Measurements from ENCODE around the gene TEAD2. TPM values are rescaled to one million over a fixed set of nuclear protein-coding genes. Genes with fewer than 3 reads are reported as not detected.

The TEAD2 gene
- total and polyA plus RNA-seq, 8 donors = 36.3 to 136 (median 112) TPM

DNA sequence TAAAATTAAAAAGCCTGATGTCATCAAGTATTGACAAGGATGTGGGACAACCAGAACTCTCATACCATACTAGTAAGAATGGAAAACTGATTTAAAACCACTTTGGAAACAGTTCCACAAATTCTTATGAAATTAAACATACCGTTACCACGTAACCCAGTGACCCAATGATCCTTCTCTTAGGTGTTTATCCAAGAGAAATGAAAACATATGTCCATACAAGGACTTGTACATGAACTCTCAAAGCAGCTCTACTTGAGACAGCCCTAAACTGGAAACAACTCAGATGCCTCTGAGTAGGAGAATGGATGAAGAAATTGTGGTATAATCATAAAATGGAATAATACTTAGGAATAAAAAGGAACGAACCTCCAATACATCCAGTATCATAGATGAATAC lies 64.8 kb downstream of the TEAD2 start:
- intact Hi-C loops (cut with DNase I) = no loop called here
- ATAC-seq (no peak), DNase-seq (no peak)
- H3K27me3 ChIP-seq = no peaks in the 10 kb centered on the region
- H3K36me3 ChIP-seq = no peaks in the 10 kb centered on the region
- no peaks in the 10 kb centered on the region for H3K9me3 ChIP-seq
- H3K4me1 ChIP-seq = peaks cover 0 to 5% of the 10 kb centered on the region in 2 donors
- no peak overlapping the region for H3K4me3 ChIP-seq
- no peak overlapping the region for H3K27ac ChIP-seq
- no peak for TF ChIP-seq CTCF (IDR thresholded peaks at IDR 0.05)

- no peaks in the 10 kb centered on the region for H3K36me3 ChIP-seq
- H3K4me1 ChIP-seq = no peaks in the 10 kb centered on the region
- H3K9me3 ChIP-seq = no peaks in the 10 kb centered on the region
- no peak overlapping the region for H3K4me3 ChIP-seq
- H3K27ac ChIP-seq = no peak overlapping the region
- no peak for DNase-seq
- no peaks in the 10 kb centered on the region for H3K27me3 ChIP-seq
- TF ChIP-seq CTCF (IDR thresholded peaks at IDR 0.05) = no peak
- ATAC-seq = no peak
- intact Hi-C loops (cut with DNase I) = no loop called here
These were observed 66.9 kb downstream of the TEAD2 start for GRCh38 chr19:49295208-49295880.

- no peak overlapping the region for H3K27ac ChIP-seq
- intact Hi-C loops (cut with DNase I) = no loop called here
These were observed 67.8 kb downstream of the TEAD2 start for GRCh38 chr19:49294401-49294800.

More at GRCh38 chr19:49294401-49294800, 67.8 kb downstream of the TEAD2 start:
- no peak for ATAC-seq
- Histone ChIP-seq H3K27me3 (no peaks in the 10 kb centered on the region), H3K36me3 (no peaks in the 10 kb centered on the region), H3K4me1 (no peaks in the 10 kb centered on the region), H3K9me3 (no peaks in the 10 kb centered on the region), H3K4me3 (no peak overlapping the region)
- DNase-seq = no peak
- no peak for TF ChIP-seq CTCF (IDR thresholded peaks at IDR 0.05)

Small RNA genes lying within 50 kb of the gene (microRNA-seq; reads per million reads assigned to microRNA genes)
- gene MIR4324 = 0 reads per million in 2 donors

Other genes starting within 250 kb of the TEAD2 start
- 1 to 10 TPM; 6.5 to 6.9 TPM for gene LIN7B, start 248.0 kb downstream of the TEAD2 start, total RNA-seq
- gene LIN7B, start 248.0 kb downstream of the TEAD2 start, polyA plus RNA-seq (ENCODE audit: insufficient read length in 6 of 6) = 10 to 100 TPM in 2 of 6 donors, 1 to 10 TPM in 4; 7.3 to 12.5 (median 9.2) TPM
- 1 to 10 TPM; 1.7 to 2.1 TPM for gene C19orf73, start 243.3 kb downstream of the TEAD2 start, total RNA-seq
- gene C19orf73, start 243.3 kb downstream of the TEAD2 start, polyA plus RNA-seq (ENCODE audit: insufficient read length in 6 of 6) = under 1 TPM in 4 of 6 donors, not detected in 2; 0.23 to 0.51 (median 0.25) TPM
- 1 to 10 TPM; 6.6 to 7.5 TPM for gene PPFIA3, start 242.9 kb downstream of the TEAD2 start, total RNA-seq
- gene PPFIA3, start 242.9 kb downstream of the TEAD2 start, polyA plus RNA-seq (ENCODE audit: insufficient read length in 6 of 6) = 1 to 10 TPM; 5.9 to 9.9 (median 7.7) TPM
- 1 to 10 TPM in 1 of 2 donors, under 1 TPM in 1; 0.26 to 1.5 TPM for gene HRC, start 207.0 kb downstream of the TEAD2 start, total RNA-seq
- 10 to 100 TPM in 4 of 6 donors, 1 to 10 TPM in 2; 8.4 to 16.4 (median 11.1) TPM for gene HRC, start 207.0 kb downstream of the TEAD2 start, polyA plus RNA-seq (ENCODE audit: insufficient read length in 6 of 6)
- gene TRPM4, start 204.6 kb downstream of the TEAD2 start, total RNA-seq = 10 to 100 TPM; 32.5 to 61.7 TPM
- 10 to 100 TPM; 14.3 to 39.7 (median 26.2) TPM for gene TRPM4, start 204.6 kb downstream of the TEAD2 start, polyA plus RNA-seq (ENCODE audit: insufficient read length in 6 of 6)
- 1 to 10 TPM in 1 of 2 donors, under 1 TPM in 1; 0.52 to 1.0 TPM for gene SLC6A16, start 37.2 kb downstream of the TEAD2 start, total RNA-seq
- gene SLC6A16, start 37.2 kb downstream of the TEAD2 start, polyA plus RNA-seq (ENCODE audit: insufficient read length in 6 of 6) = 1 to 10 TPM; 2.5 to 6.2 (median 4.3) TPM
- 10 to 100 TPM; 59.0 to 83.2 TPM for gene CD37, start 27.0 kb downstream of the TEAD2 start, total RNA-seq
- gene CD37, start 27.0 kb downstream of the TEAD2 start, polyA plus RNA-seq (ENCODE audit: insufficient read length in 6 of 6) = 10 to 100 TPM; 36.5 to 55.9 (median 52.4) TPM
- gene DKKL1, start 1.5 kb upstream of the TEAD2 start, total RNA-seq = 1 to 10 TPM in 1 of 2 donors, not detected in 1; 1.0 TPM
- gene DKKL1, start 1.5 kb upstream of the TEAD2 start, polyA plus RNA-seq (ENCODE audit: insufficient read length in 6 of 6) = 1 to 10 TPM; 3.4 to 5.5 (median 4.6) TPM
- gene KASH5, start 25.8 kb upstream of the TEAD2 start, total RNA-seq = 1 to 10 TPM in 1 of 2 donors, under 1 TPM in 1; 0.84 to 3.6 TPM
- gene KASH5, start 25.8 kb upstream of the TEAD2 start, polyA plus RNA-seq (ENCODE audit: insufficient read length in 6 of 6) = not detected
- not detected for gene PTH2, start 61.0 kb upstream of the TEAD2 start, total RNA-seq
- gene PTH2, start 61.0 kb upstream of the TEAD2 start, polyA plus RNA-seq (ENCODE audit: insufficient read length in 6 of 6) = not detected
- gene GFY, start 63.0 kb upstream of the TEAD2 start, total RNA-seq = not detected
- gene GFY, start 63.0 kb upstream of the TEAD2 start, polyA plus RNA-seq (ENCODE audit: insufficient read length in 6 of 6) = not detected
- under 1 TPM; 0.29 to 0.34 TPM for gene SLC17A7, start 79.1 kb upstream of the TEAD2 start, total RNA-seq
- gene SLC17A7, start 79.1 kb upstream of the TEAD2 start, polyA plus RNA-seq (ENCODE audit: insufficient read length in 6 of 6) = under 1 TPM; 0.21 to 0.70 (median 0.36) TPM
- 10 to 100 TPM; 54.4 to 78.5 TPM for gene PIH1D1, start 89.4 kb upstream of the TEAD2 start, total RNA-seq
- gene PIH1D1, start 89.4 kb upstream of the TEAD2 start, polyA plus RNA-seq (ENCODE audit: insufficient read length in 6 of 6) = 10 to 100 TPM; 73.6 to 93.2 (median 79.6) TPM
- gene ALDH16A1, start 90.8 kb upstream of the TEAD2 start, total RNA-seq = 10 to 100 TPM; 29.3 to 54.2 TPM
- gene ALDH16A1, start 90.8 kb upstream of the TEAD2 start, polyA plus RNA-seq (ENCODE audit: insufficient read length in 6 of 6) = 10 to 100 TPM; 12.6 to 18.3 (median 16.5) TPM
- 10 to 100 TPM in 1 of 2 donors, 1 to 10 TPM in 1; 6.8 to 10.1 TPM for gene FLT3LG, start 111.8 kb upstream of the TEAD2 start, total RNA-seq
- gene FLT3LG, start 111.8 kb upstream of the TEAD2 start, polyA plus RNA-seq (ENCODE audit: insufficient read length in 6 of 6) = 1 to 10 TPM; 6.7 to 9.7 (median 7.4) TPM
- gene RPL13A, start 125.2 kb upstream of the TEAD2 start, total RNA-seq = 1,000 to 10,000 TPM; 1,924 to 2,053 TPM
- gene RPL13A, start 125.2 kb upstream of the TEAD2 start, polyA plus RNA-seq (ENCODE audit: insufficient read length in 6 of 6) = 1,000 to 10,000 TPM; 3,217 to 4,076 (median 3,655) TPM
- gene RPS11, start 134.0 kb upstream of the TEAD2 start, total RNA-seq = 1,000 to 10,000 TPM; 1,463 to 1,657 TPM
- gene RPS11, start 134.0 kb upstream of the TEAD2 start, polyA plus RNA-seq (ENCODE audit: insufficient read length in 6 of 6) = 1,000 to 10,000 TPM; 3,128 to 3,903 (median 3,649) TPM
- 100 to 1,000 TPM; 283 to 288 TPM for gene FCGRT, start 150.2 kb upstream of the TEAD2 start, total RNA-seq
- 100 to 1,000 TPM; 287 to 382 (median 307) TPM for gene FCGRT, start 150.2 kb upstream of the TEAD2 start, polyA plus RNA-seq (ENCODE audit: insufficient read length in 6 of 6)
- gene RCN3, start 165.6 kb upstream of the TEAD2 start, total RNA-seq = 10 to 100 TPM; 55.4 to 65.3 TPM
- gene RCN3, start 165.6 kb upstream of the TEAD2 start, polyA plus RNA-seq (ENCODE audit: insufficient read length in 6 of 6) = 10 to 100 TPM; 17.1 to 42.5 (median 22.4) TPM
- gene NOSIP, start 218.1 kb upstream of the TEAD2 start, total RNA-seq = 10 to 100 TPM; 40.8 to 45.0 TPM
- gene NOSIP, start 218.1 kb upstream of the TEAD2 start, polyA plus RNA-seq (ENCODE audit: insufficient read length in 6 of 6) = 10 to 100 TPM; 56.6 to 67.9 (median 63.6) TPM
- 10 to 100 TPM in 1 of 2 donors, 1 to 10 TPM in 1; 7.6 to 13.6 TPM for gene PRRG2, start 218.9 kb upstream of the TEAD2 start, total RNA-seq
- gene PRRG2, start 218.9 kb upstream of the TEAD2 start, polyA plus RNA-seq (ENCODE audit: insufficient read length in 6 of 6) = 1 to 10 TPM; 3.8 to 6.8 (median 5.1) TPM
- 10 to 100 TPM; 26.1 to 26.7 TPM for gene PRR12, start 228.8 kb upstream of the TEAD2 start, total RNA-seq
- 10 to 100 TPM; 21.4 to 33.7 (median 27.0) TPM for gene PRR12, start 228.8 kb upstream of the TEAD2 start, polyA plus RNA-seq (ENCODE audit: insufficient read length in 6 of 6)

All from left lung (tissue), 10 donors.